HCT116 (cell line): Measurements from ENCODE around the gene APBB2.

Experiments
- POLR2A ChIP-seq: IDR thresholded peaks from 2 replicates; pipeline ENCODE4 v1.7.0; 2011; ENCODE audit warnings: borderline replicate concordance; ENCODE audit not compliant: insufficient read depth, insufficient read length; ENCODE audit errors: extremely low read depth
- SIN3A ChIP-seq: IDR thresholded peaks from 2 replicates; pipeline ENCODE4 v1.6.1; 2012; ENCODE audit warnings: low read depth
- YY1 ChIP-seq: IDR thresholded peaks from 2 replicates; pipeline ENCODE4 v1.6.1; 2011; ENCODE audit warnings: low read length, low read depth, moderate library complexity, mild to moderate bottlenecking; ENCODE audit not compliant: insufficient replicate concordance; ENCODE audit errors: extremely low read depth
- TF ChIP-seq, protein P1 (sequence below), 3 experiments: fragments of 200-600 bp in 1 of 3; sonication (generic) in 1 of 3; IDR thresholded peaks in 2 of 3; conservative IDR thresholded peaks in 1 of 3; 2 replicates each; pipeline ENCODE4 v1.5.1; 2012 to 2017; ENCODE audit warnings: low read depth in 2 of 3, low read length in 2 of 3, antibody characterized with exemption in 1 of 3, borderline replicate concordance in 1 of 3, control low read depth in 1 of 3, mild to moderate bottlenecking in 1 of 3, mixed read lengths in 1 of 3, mixed run types in 1 of 3, moderate library complexity in 1 of 3; ENCODE audit not compliant: insufficient read depth in 1 of 3

DNA sequence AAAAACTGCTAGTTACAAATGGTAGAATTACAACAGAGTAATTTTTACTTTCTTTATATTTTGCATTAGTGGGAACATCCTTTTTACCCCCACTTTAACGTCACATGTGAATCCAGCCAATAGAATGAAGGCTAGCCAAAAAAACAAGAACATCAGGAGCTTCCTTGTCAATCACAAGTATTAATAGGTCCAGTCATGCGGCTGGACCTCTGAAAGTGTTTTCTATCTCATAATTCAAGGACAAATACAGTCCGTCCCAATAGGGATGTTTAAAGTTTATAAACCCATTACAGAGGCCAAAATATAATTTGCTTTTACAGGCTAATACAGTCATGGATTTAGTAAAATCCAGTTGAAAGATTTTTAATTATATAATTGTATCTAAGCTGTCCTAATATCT lies 110.7 kb downstream of the APBB2 start:
- TF ChIP-seq YY1 (no peak), POLR2A (no peak), SIN3A (no peak)
- TF ChIP-seq, protein P1, sequence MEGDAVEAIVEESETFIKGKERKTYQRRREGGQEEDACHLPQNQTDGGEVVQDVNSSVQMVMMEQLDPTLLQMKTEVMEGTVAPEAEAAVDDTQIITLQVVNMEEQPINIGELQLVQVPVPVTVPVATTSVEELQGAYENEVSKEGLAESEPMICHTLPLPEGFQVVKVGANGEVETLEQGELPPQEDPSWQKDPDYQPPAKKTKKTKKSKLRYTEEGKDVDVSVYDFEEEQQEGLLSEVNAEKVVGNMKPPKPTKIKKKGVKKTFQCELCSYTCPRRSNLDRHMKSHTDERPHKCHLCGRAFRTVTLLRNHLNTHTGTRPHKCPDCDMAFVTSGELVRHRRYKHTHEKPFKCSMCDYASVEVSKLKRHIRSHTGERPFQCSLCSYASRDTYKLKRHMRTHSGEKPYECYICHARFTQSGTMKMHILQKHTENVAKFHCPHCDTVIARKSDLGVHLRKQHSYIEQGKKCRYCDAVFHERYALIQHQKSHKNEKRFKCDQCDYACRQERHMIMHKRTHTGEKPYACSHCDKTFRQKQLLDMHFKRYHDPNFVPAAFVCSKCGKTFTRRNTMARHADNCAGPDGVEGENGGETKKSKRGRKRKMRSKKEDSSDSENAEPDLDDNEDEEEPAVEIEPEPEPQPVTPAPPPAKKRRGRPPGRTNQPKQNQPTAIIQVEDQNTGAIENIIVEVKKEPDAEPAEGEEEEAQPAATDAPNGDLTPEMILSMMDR (IDR thresholded peaks at IDR 0.05 in 2 of 3, conservative IDR thresholded peaks at IDR 0.05 in 1 of 3; ENCODE audit: borderline replicate concordance in 1 of 3, insufficient read depth in 1 of 3, low read depth in 2 of 3, low read length in 2 of 3): no peak
